Measurements from ENCODE around the gene DCBLD1. TPM values are rescaled to one million over a fixed set of nuclear protein-coding genes. Genes with fewer than 3 reads are reported as not detected.

DCBLD1 gene
- total and polyA plus RNA-seq, 2 donors (not counting 3 experiments of a cell fraction or from before 2014, with no cell fraction given), result 30.2 to 44.3 TPM

GRCh38 chr6:117538615-117539014, 56.1 kb downstream of the DCBLD1 start:
- no peak overlapping the region for H3K27ac ChIP-seq (ENCODE audit: insufficient read depth, low read depth, low read length)
- DNase-seq (ENCODE audit: low read depth, low spot score) (no peak), FAIRE-seq (no peak)
- no peaks in the 10 kb centered on the region for H4K20me1 ChIP-seq (replicated peaks; ENCODE audit: control insufficient read depth, extremely low read depth, insufficient read depth, low read length)
- no peak overlapping the region for H2AFZ ChIP-seq (ENCODE audit: low read depth, low read length)
- H3K4me1 ChIP-seq (ENCODE audit: control insufficient read depth, extremely low read depth, insufficient read depth, low read length), result peaks cover 15% of the 10 kb centered on the region
- dilution Hi-C loops (cut with MboI; ENCODE audit: extremely low pct_ligation_motif_present, low sequenced_read_pairs), result no loop called here
- H3K9me3 ChIP-seq (replicated peaks; ENCODE audit: control insufficient read depth, insufficient read depth, low read length), result no peaks in the 10 kb centered on the region
- H3K36me3 ChIP-seq (ENCODE audit: control insufficient read depth in 2 of 2, extremely low read depth in 1 of 2, insufficient read depth in 2 of 2, low read length in 2 of 2), result peaks cover 12 to 31% of the 10 kb centered on the region in 2 experiments
- no peak overlapping the region for H3K9ac ChIP-seq (replicated peaks; ENCODE audit: extremely low read depth, insufficient read depth, low read length)
- H3K79me2 ChIP-seq (ENCODE audit: control insufficient read depth, insufficient read depth, low read length), result peaks cover 3% of the 10 kb centered on the region
- no peak overlapping the region for H3K4me3 ChIP-seq (replicated peaks in 1 of 3; ENCODE audit: insufficient read depth in 1 of 3, low read depth in 1 of 3, low read length in 3 of 3)
- no peaks in the 10 kb centered on the region for H3K9me1 ChIP-seq (replicated peaks; ENCODE audit: control insufficient read depth, extremely low read depth, insufficient read depth, low read length)
- intact Hi-C loops (cut with micrococcal nuclease), result no loop called here
- TF ChIP-seq MYC (IDR thresholded peaks at IDR 0.05; ENCODE audit: low read depth, low read length), result no peak
- TF ChIP-seq CTCF (IDR thresholded peaks at IDR 0.05; ENCODE audit: extremely low read depth in 1 of 2, insufficient read depth in 1 of 2, low read depth in 1 of 2, low read length in 2 of 2), result no peak
- no peak for TF ChIP-seq POLR2A (IDR thresholded peaks at IDR 0.05; ENCODE audit: low read depth, low read length)
- TF ChIP-seq, protein P1, sequence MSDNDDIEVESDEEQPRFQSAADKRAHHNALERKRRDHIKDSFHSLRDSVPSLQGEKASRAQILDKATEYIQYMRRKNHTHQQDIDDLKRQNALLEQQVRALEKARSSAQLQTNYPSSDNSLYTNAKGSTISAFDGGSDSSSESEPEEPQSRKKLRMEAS (IDR thresholded peaks at IDR 0.05; ENCODE audit: insufficient read depth, insufficient read length), result no peak
- no peak for TF ChIP-seq GATA2 (IDR thresholded peaks at IDR 0.05; ENCODE audit: insufficient read depth, insufficient read length, low read depth, low read length)
- no peak for TF ChIP-seq FOS (IDR thresholded peaks at IDR 0.05; ENCODE audit: borderline replicate concordance, insufficient read depth, low read length)
- no peak for TF ChIP-seq JUN (IDR thresholded peaks at IDR 0.05; ENCODE audit: borderline replicate concordance, insufficient read depth, insufficient read length, low read depth)
- TF ChIP-seq POLR2AphosphoS5 (IDR thresholded peaks at IDR 0.05; ENCODE audit: insufficient read depth, low read depth, low read length), result no peak
- no peak for TF ChIP-seq EZH2 (IDR thresholded peaks at IDR 0.05; ENCODE audit: borderline replicate concordance, low read depth, low read length, severe bottlenecking)
- no TSS peak for BruUV-seq (replicated peaks)
- ChIA-PET CTCF (no interaction called here), POLR2A (no interaction called here)
- no peaks in the 10 kb centered on the region for H3K27me3 ChIP-seq (ENCODE audit: control insufficient read depth in 2 of 2, insufficient read depth in 2 of 2, low read length in 2 of 2)
- no peak overlapping the region for H3K4me2 ChIP-seq (ENCODE audit: insufficient read depth, low read length)

Data from endothelial cell of umbilical vein (primary cell).